Activated CD4-positive, CD25-positive, alpha-beta regulatory T cell treated with anti-CD3 and anti-CD28 coated beads, Interleukin-2, amount 50 U/mL, for 24 hours (primary cell): Measurements from ENCODE around the gene GPN3.
A peak's percentile ranks its signal among the peaks of the same experiment; 100 is the strongest.
"Not testable (repeated sequence)": the region's sequence is repeated elsewhere in the genome, so short reads cannot be mapped to it uniquely, and the experiment has no call there.

Experiments
- ATAC-seq, 2 donors: fragments of 150-1000 bp; cut with Tn5 transposase; one replicate each; pipeline ENCODE4 v1.10.0; 2021; ENCODE audit warnings: mild to moderate bottlenecking in 1 of 2, moderate library complexity in 1 of 2

Gene GPN3

GRCh38 chr12:110436231-110436630 lies 31.8 kb downstream of the GPN3 start:
- ATAC-seq = no peak

GRCh38 chr12:110431957-110432587 lies 36.0 kb downstream of the GPN3 start:
- ATAC-seq = no peak

- not testable (repeated sequence) for ATAC-seq
Measured at GRCh38 chr12:110429676-110430075, 38.4 kb downstream of the GPN3 start.

GRCh38 chr12:110426406-110426805 lies 41.7 kb downstream of the GPN3 start:
- ATAC-seq = no peak

- no peak for ATAC-seq
Measured at GRCh38 chr12:110424237-110424636, 43.8 kb downstream of the GPN3 start.

GRCh38 chr12:110421701-110422100 lies 46.4 kb downstream of the GPN3 start:
- ATAC-seq = no peak

GRCh38 chr12:110421159-110421661 lies 46.8 kb downstream of the GPN3 start:
- no peak for ATAC-seq

GRCh38 chr12:110420644-110421043 lies 47.4 kb downstream of the GPN3 start:
- not testable (repeated sequence) for ATAC-seq

- ATAC-seq = not testable (repeated sequence)
Measured at GRCh38 chr12:110417113-110417512, 50.9 kb downstream of the GPN3 start.

- ATAC-seq = not testable (repeated sequence)
Measured at GRCh38 chr12:110410086-110410485, 58.0 kb downstream of the GPN3 start.

GRCh38 chr12:110405126-110405662 lies 62.9 kb downstream of the GPN3 start:
- not testable (repeated sequence) for ATAC-seq

- peak; percentile 57 to 66 for ATAC-seq
Measured at GRCh38 chr12:110403976-110404682, 63.9 kb downstream of the GPN3 start.

- ATAC-seq = peak; percentile 86 to 90
Measured at GRCh38 chr12:110403146-110403975, 64.7 kb downstream of the GPN3 start, which contains the start of gene ANAPC7. TSS of gene ANAPC7 (minus strand) at chr12:110403708. CDS start at chr12:110403627, 81 bp downstream.
